ENCODE results near the gene RPL22.

DNA sequence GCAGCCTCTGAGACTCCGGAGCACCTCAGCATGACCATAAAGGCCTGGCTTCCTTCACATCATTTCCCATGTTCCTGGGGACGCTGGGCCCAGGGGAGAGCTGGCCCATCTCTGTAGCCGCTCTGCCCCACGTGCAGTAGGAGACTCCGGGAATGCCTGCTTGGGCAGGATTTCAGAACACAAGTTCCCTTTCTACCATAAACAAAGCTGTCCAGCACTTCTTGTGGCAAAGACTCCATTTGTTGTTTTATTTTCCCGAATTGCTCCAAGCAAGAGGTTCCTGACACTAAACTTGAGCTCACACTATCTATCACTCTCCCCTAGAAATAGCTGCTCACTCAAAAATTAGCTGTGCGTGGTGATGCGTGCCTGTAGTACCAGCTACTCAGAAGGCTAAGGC, 41.2 kb downstream of the RPL22 start:
- TF ChIP-seq CTCF (IDR thresholded peaks at IDR 0.05 in 8 of 11, conservative IDR thresholded peaks at IDR 0.05 in 3 of 11) (no peak), POLR2AphosphoS5 (IDR thresholded peaks at IDR 0.05) (no peak), POLR2A (IDR thresholded peaks at IDR 0.05) (no peak)

Data from spleen (tissue), 7 donors.